GM18499 (cell line): ENCODE results near the gene TMEM150C.
A peak's percentile ranks its signal among the peaks of the same experiment; 100 is the strongest.
"Not testable (repeated sequence)": the region's sequence is repeated elsewhere in the genome, so short reads cannot be mapped to it uniquely, and the experiment has no call there.

Experiments
- ATAC-seq: cut with Tn5 transposase; IDR thresholded peaks from one replicate; pipeline ENCODE4 v1.9.1; 2021; ENCODE audit warnings: moderate number of reproducible peaks; ENCODE audit not compliant: insufficient read depth, unreplicated experiment

Gene TMEM150C

DNA sequence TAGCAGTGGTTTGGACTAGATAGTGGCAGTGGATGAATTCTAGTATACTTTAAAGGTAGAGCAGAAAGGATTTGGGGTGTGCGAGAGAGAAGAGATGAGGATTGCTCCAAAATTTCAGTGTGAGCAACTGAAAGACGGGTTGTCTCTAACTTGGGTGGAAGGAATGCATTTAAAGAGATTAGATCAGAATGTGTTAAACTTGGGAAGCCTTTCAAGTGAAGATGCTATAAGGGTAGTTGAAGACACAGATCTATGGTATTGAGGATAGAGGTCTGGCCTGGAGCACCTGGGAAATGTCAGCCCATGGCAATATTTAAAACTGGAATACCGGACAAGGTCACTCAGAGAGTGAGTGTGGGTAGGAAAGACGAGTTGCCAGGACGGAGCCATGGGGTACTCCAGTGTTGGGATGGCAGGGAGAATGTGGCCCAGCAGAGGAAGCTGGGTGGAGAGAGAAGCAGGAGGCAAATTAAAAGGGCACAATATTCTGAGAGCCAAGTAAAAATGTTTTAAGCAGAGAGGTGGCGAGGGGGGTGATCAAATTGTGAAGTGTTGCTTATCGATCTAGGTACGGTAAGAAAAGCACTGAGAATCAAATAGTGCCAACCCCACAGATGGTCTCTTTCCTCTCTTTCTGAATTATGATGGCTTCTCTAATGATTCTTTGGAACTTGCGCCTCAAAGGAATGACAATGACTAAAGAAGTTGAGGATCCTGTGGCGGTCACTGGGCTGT is 80.8 kb downstream of the TMEM150C start:
- ATAC-seq = no peak

GRCh38 chr4:82479562-82479961 is 82.2 kb downstream of the TMEM150C start:
- no peak for ATAC-seq

DNA sequence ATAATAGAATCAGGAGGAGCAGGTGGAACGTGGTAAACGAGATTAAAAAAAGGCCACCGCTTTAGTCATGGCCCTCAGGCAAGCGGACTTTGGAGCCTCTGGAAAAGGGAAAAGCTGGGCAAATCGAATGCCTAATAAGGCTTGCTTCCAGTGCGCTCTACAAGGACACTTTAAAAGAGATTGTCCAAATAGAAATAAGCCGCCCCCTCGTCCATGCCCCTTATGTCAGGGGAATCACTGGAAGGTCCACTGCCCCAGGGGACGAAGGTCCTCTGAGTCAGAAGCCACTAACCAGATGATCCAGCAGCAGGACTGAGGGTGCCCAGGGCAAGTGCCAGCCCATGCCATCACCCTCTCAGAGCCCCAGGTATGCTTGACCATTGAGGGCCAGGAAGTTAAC is 84.3 kb downstream of the TMEM150C start:
- not testable (repeated sequence) for ATAC-seq

DNA sequence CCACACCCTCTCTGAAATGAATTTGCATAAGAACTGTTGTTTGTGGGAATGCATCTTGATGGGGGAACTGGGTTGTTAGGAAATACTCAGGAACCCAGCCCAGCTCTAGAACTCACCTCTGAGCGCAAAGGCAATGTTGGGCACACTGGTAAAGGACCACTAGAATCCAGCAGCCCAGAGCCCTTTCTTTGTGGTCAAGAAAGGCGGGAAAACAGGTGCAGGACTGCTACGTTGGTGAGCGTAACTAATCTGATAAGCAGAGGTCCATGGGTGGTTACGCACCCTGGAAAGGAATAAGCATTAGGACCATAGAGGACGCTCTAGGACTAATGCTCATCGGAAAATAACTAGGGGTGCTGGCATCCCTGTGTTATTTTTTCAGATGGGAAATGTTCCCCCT is 85.9 kb downstream of the TMEM150C start:
- not testable (repeated sequence) for ATAC-seq

DNA sequence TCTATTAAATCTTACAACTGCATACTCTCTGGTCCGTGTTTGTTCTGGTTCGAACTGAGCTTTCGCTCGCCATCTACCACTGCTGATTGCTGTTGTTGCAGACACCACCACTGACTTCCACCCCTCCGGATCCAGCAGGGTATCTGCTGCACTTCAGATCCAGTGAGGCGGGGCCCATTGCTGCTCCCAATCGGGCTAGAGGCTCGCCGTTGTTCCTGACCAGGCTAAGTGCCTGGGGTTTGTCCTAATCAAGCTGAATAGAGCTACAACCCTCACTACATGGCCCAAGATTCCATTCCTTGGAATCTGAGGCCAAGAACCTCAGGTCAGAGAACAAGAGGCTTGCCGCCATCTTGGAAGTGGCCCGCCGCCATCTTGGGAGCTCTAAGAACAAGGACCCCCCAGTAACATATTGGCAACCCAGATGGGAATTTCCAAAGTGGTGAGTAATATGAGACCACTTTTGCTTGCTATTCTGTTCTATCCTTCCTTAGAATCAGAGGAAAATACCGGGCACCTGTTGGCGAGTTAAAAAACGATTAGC is 88.1 kb downstream of the TMEM150C start:
- no peak for ATAC-seq

- ATAC-seq = not testable (repeated sequence)
Observed at GRCh38 chr4:82473080-82473479, 88.7 kb downstream of the TMEM150C start.

DNA sequence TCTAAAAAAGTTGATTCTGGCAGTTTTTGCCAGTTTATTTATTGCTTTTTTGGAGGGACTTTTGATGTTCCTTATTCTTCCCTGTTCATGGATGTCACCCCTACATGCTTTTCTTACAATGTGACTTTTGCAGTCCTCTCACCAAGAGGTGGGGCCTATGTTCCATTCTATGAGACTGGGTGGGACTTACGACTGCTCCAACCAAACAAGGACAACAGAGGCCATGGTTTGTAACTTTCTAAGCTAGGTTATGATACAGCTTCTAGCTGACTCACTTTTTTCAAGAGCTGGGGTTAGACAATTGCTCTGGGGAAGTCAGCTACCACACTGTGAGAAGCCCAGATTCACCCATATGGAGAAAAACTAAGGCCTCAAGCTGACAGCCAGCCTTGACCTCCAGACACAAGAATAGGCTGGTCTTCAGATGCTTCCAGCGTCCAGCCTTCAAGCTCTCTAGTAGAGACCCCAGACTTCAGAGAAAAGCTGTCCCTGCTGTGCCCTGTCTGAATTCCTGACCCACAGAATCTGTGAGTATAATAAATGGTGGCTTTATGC is 91.9 kb downstream of the TMEM150C start:
- ATAC-seq = no peak

- no peak for ATAC-seq
Observed at GRCh38 chr4:82467471-82467870, 94.3 kb downstream of the TMEM150C start.

DNA sequence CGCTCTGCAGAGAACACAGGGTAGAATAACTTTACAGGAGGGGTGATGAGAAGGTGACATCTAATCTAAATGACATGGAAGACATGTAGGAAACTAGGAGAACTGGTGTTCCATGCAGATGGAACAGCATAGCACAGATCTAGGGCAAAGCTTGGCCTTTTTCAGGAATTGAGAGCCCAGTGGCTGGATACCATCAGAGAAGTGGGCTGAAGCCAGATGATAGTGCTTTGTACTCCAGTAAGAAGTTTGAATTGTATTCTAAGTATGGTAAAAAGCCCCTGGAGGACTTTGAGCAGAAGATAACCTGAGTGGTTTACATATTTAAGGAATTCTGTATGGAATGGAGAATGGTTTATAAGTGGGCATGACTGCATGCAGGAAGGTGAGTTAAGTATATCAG is 98.6 kb downstream of the TMEM150C start:
- ATAC-seq = no peak

- ATAC-seq = peak; percentile 62
Observed at GRCh38 chr4:82462415-82462831, 99.4 kb downstream of the TMEM150C start.

DNA sequence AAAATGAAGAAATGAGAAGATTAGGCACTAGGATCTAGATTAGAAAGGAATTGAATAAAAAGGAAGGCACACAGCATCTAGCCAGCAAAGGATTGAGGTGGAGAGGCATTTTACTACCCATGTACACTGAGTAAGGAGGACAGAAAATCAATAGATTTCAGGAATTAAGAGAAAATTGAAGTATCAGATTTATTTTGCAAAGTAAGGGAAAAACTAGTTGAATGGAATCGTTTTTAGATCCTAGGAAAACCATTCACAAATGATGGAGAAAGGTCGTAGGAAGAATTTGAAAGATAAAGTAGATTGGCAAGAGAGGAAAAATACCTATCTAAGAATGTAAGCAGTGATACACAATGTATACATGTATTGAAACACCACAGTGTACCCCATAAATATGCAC is 100.1 kb downstream of the TMEM150C start:
- ATAC-seq = no peak

DNA sequence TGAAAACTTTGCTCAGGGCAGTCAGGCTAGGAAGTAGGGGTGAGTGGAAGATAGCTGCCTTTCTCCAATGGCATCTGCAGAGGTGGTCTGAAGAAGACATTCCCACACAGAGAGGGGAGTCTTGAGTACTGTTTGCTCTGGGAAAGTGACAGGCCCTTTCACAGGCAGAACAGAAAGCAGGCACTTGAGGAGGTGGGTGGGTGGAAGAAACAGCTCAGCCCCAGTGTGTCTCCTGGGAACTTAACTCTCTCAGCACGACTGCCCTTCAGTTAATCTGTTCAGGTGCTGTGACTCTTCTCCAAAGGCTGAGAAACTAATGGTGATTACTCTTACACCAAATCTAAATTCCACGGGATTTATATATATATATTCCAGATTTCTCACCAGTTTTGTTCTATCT is 103.1 kb downstream of the TMEM150C start:
- no peak for ATAC-seq

GRCh38 chr4:82457266-82457665 is 104.5 kb downstream of the TMEM150C start:
- no peak for ATAC-seq

- ATAC-seq = no peak
Observed at GRCh38 chr4:82452026-82452425, 109.8 kb downstream of the TMEM150C start.

DNA sequence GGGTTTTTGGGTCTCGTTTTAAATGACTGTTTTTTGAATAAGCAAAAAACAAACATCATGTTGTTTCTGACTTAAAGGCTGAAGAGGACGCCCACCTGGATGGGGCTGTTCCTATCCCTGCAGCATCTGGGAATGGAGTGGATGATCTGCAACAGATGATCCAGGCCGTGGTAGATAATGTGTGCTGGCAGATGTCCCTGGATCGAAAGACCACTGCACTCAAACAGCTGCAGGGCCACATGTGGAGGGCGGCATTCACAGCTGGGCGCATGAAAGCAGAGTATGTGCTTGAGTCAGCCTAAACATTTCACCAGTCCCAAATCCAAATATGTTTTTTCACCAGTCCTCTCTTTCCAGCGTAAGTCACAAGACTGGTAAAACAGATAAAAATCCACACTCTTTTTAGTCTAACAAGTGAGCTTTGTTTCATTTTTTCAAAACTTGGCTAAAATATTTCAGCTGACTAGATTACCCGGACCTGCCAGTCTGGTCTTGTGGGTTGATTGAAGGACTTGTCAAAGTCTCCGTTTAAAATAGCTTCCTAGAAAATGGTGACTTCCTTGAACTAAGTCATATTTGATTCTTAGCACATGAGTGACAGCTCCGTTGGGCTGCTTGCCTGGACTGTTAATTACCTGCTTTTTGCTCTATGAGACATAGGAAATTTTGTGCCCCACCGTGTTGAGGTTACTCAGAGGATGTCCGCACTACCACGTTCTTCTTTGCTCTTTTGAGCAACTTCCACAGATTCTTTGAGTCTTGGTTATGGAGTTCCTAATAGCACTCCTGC is 110.6 kb downstream of the TMEM150C start:
- no peak for ATAC-seq

- no peak for ATAC-seq
Observed at GRCh38 chr4:82447886-82448285, 113.9 kb downstream of the TMEM150C start.

DNA sequence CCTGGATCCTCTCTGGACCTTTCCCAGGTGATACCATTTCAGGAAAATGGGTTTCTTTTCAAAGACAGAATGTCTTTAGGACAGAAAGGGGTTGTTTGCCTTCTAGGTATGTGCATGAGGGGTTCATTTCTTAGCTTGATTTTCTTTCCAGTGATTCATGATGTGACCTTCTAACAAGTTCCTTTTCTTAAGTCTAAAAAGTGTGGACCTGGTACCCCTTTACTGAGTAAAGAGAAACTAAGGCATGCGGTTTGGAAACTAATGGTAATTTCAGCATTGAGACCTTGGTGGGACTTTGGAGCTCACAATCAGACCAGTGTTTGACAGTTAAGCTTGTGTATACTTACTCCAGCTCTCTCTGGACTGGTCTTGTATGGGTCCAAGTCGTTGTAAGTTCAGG is 122.7 kb downstream of the TMEM150C start:
- ATAC-seq = no peak

DNA sequence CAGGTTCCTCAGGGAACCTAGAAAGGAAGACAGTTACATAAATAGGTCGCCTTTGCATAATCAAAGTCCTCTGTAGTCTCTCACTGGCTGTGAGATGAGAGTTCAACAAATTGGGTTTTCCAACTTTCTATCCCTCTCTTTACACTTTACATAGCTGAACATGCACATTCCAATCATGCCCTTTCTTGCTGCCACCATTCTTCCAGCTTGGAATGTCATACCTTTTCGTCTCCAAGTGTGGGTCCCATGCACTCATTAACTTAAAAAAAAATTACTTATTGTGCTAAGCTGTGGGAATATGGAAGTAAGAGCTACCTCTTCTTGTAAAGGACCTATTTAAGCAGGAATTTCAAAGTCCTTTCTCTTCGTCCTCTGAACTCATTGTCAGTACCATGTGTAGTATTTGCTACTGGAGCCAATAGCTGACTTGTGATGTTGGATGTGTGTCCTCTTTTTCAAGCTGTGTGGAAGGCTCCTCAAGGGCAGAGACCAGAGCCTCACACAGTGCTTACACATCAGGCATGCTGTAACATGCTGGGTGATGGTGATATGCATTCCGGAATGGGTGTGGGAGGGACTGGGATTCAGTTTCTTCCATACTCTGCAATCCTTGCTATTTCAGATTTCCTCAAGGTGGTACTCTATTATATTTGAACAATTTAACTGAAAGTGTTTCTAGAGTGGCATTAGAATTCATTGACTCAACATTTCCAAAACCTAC is 124.3 kb downstream of the TMEM150C start:
- no peak for ATAC-seq

- no peak for ATAC-seq
Observed at GRCh38 chr4:82436780-82437179, 125.0 kb downstream of the TMEM150C start.

DNA sequence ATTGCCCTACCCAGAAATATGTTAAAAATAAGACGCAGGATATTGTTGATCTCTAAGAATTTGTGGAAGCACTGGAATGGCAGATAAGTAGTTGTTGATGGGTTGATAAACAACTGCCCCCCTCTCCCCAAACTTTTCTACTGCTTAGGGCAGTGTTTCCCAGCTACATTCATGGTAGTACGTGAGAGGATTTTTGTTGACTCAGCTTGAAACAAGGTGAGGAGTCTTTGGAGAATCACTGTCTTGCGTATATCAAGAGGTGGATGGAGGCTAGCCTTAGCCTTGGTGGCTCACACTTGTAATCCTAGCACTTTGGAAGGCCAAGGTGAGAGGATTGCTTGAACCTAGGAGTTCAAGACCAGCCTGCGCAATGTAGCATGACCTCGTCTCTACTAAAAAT is 125.7 kb downstream of the TMEM150C start:
- no peak for ATAC-seq

- no peak for ATAC-seq
Observed at GRCh38 chr4:82434949-82435348, 126.8 kb downstream of the TMEM150C start.
